Osteoblast (primary cell): Measurements from ENCODE around the gene UIMC1. TPM values are rescaled to one million over a fixed set of nuclear protein-coding genes. Genes with fewer than 3 reads are reported as not detected.

Experiments used
- DNase-seq: peaks from one replicate; pipeline ENCODE4 v3.0.0; 2011; ENCODE audit warnings: low spot score, mixed read lengths; ENCODE audit not compliant: insufficient read length; ENCODE audit errors: missing footprints
- H2AFZ ChIP-seq: 2 replicates; pipeline ENCODE4 v1.6.0; 2011; ENCODE audit warnings: mild to moderate bottlenecking, low read length
- H3K27ac ChIP-seq: 2 replicates; pipeline ENCODE4 v1.5.1; 2011; ENCODE audit warnings: mild to moderate bottlenecking, low read depth, low read length, moderate library complexity
- H3K27me3 ChIP-seq: 2 replicates; pipeline ENCODE4 v1.6.0; 2012; ENCODE audit warnings: mild to moderate bottlenecking, control low read depth, inconsistent platforms, low read length, moderate library complexity; ENCODE audit not compliant: insufficient read depth
- H3K36me3 ChIP-seq: 2 replicates; pipeline ENCODE4 v1.5.1; 2011; ENCODE audit warnings: mild to moderate bottlenecking, low read length, control low read depth, moderate library complexity; ENCODE audit not compliant: insufficient read depth
- H3K4me1 ChIP-seq: 2 replicates; pipeline ENCODE4 v1.5.1; 2011; ENCODE audit warnings: mild to moderate bottlenecking, low read length, control low read depth, moderate library complexity; ENCODE audit not compliant: insufficient read depth
- H3K4me2 ChIP-seq: 2 replicates; pipeline ENCODE4 v1.6.0; 2011; ENCODE audit warnings: mild to moderate bottlenecking, low read length; ENCODE audit not compliant: insufficient read depth
- H3K4me3 ChIP-seq: fragments of 200-600 bp; sonication (generic); 3 replicates; pipeline ENCODE4 v1.5.1; 2012; ENCODE audit warnings: mild to moderate bottlenecking, low read length, inconsistent platforms; ENCODE audit not compliant: insufficient read depth
- H3K79me2 ChIP-seq: 2 replicates; pipeline ENCODE4 v1.6.0; 2012; ENCODE audit warnings: mild to moderate bottlenecking, low read length, control low read depth, inconsistent platforms; ENCODE audit not compliant: insufficient read depth
- H3K9me3 ChIP-seq: 2 replicates; pipeline ENCODE4 v1.5.1; 2011; ENCODE audit warnings: low read depth, low read length, control low read depth
- H4K20me1 ChIP-seq: 2 replicates; pipeline ENCODE4 v1.6.0; 2012; ENCODE audit warnings: mild to moderate bottlenecking, low read length, control low read depth; ENCODE audit not compliant: insufficient read depth
- total RNA-seq: library from RNA; depleted of rRNA; stranded (reverse); fragments of >200 nt; gene quantifications from 2 replicates; pipeline ENCODE4 v1.2.3, GENCODE V29; 2012
- TF ChIP-seq, protein P1 (sequence below): IDR thresholded peaks from 2 replicates; pipeline ENCODE4 v1.5.1; 2011; ENCODE audit warnings: mild to moderate bottlenecking, low read depth, low read length, moderate library complexity; ENCODE audit errors: extremely low read depth

The UIMC1 gene
- total RNA-seq, 1 donor = 40.9 TPM

GRCh38 chr5:176884571-176884890, 122.0 kb downstream of the UIMC1 start:
- no peaks in the 10 kb centered on the region for H3K36me3 ChIP-seq
- peak; percentile 74 for DNase-seq
- H3K4me2 ChIP-seq = no peak overlapping the region
- TF ChIP-seq, protein P1, sequence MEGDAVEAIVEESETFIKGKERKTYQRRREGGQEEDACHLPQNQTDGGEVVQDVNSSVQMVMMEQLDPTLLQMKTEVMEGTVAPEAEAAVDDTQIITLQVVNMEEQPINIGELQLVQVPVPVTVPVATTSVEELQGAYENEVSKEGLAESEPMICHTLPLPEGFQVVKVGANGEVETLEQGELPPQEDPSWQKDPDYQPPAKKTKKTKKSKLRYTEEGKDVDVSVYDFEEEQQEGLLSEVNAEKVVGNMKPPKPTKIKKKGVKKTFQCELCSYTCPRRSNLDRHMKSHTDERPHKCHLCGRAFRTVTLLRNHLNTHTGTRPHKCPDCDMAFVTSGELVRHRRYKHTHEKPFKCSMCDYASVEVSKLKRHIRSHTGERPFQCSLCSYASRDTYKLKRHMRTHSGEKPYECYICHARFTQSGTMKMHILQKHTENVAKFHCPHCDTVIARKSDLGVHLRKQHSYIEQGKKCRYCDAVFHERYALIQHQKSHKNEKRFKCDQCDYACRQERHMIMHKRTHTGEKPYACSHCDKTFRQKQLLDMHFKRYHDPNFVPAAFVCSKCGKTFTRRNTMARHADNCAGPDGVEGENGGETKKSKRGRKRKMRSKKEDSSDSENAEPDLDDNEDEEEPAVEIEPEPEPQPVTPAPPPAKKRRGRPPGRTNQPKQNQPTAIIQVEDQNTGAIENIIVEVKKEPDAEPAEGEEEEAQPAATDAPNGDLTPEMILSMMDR = no peak
- H3K9me3 ChIP-seq = no peaks in the 10 kb centered on the region
- no peaks in the 10 kb centered on the region for H3K79me2 ChIP-seq
- no peak overlapping the region for H3K27ac ChIP-seq
- H2AFZ ChIP-seq = no peak overlapping the region
- no peaks in the 10 kb centered on the region for H3K27me3 ChIP-seq
- no peak overlapping the region for H3K4me3 ChIP-seq
- no peaks in the 10 kb centered on the region for H3K4me1 ChIP-seq
- no peaks in the 10 kb centered on the region for H4K20me1 ChIP-seq

GRCh38 chr5:176883700-176884570, 122.6 kb downstream of the UIMC1 start:
- H3K4me2 ChIP-seq = no peak overlapping the region
- DNase-seq = peak; percentile 74
- no peak overlapping the region for H3K27ac ChIP-seq
- no peaks in the 10 kb centered on the region for H3K27me3 ChIP-seq
- no peak overlapping the region for H2AFZ ChIP-seq
- H4K20me1 ChIP-seq = no peaks in the 10 kb centered on the region
- no peaks in the 10 kb centered on the region for H3K79me2 ChIP-seq
- no peaks in the 10 kb centered on the region for H3K4me1 ChIP-seq
- H3K4me3 ChIP-seq = no peak overlapping the region
- H3K36me3 ChIP-seq = no peaks in the 10 kb centered on the region
- TF ChIP-seq, protein P1 = no peak
- no peaks in the 10 kb centered on the region for H3K9me3 ChIP-seq

- Histone ChIP-seq H3K4me2 (no peak overlapping the region), H3K79me2 (no peaks in the 10 kb centered on the region), H4K20me1 (no peaks in the 10 kb centered on the region), H3K4me1 (no peaks in the 10 kb centered on the region), H3K27ac (no peak overlapping the region), H3K9me3 (no peaks in the 10 kb centered on the region), H2AFZ (no peak overlapping the region), H3K27me3 (no peaks in the 10 kb centered on the region), H3K36me3 (no peaks in the 10 kb centered on the region), H3K4me3 (no peak overlapping the region)
- DNase-seq = peak; percentile 88
- TF ChIP-seq, protein P1 = no peak
Observed at GRCh38 chr5:176882567-176882903, 124.0 kb downstream of the UIMC1 start.

DNA sequence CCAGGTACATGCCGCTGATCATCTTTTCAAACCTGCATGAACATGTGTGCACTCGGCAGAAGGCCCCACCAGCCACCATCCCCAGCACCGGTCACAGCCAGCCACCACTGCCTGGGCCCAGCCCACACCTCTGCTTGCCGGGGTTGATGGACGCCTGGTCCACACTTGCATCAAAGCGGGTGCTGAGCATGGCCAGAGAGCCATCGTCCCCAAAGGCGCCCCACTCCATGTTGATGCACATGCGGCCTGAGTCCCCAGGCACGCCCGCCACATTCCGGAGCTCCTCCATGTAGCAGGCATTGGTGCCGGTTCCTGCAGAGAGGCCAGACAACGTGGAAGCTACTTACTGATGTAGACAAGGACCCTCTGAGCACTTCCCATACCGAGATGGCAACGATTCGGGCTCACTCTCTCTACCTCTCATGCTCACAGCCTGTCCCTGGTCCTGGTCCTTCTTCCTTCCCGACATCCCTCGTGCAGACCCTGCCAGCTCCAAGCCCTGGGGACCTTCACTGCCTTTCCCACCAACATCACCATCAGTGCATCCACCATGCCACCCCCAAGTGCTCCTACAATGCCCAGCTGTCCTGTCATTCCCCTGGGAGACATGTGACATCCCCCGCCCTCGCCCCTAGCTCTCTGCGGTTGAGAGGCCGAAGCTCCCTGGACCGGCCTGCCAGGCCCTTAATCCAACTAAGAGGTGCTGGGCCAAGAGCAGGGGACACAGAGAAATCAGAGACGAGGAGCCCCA, 124.6 kb downstream of the UIMC1 start:
- H3K4me3 ChIP-seq = no peak overlapping the region
- no peak overlapping the region for H2AFZ ChIP-seq
- peak; percentile 65 for DNase-seq
- no peaks in the 10 kb centered on the region for H3K79me2 ChIP-seq
- no peaks in the 10 kb centered on the region for H4K20me1 ChIP-seq
- H3K4me2 ChIP-seq = no peak overlapping the region
- no peaks in the 10 kb centered on the region for H3K36me3 ChIP-seq
- no peaks in the 10 kb centered on the region for H3K9me3 ChIP-seq
- TF ChIP-seq, protein P1 = no peak
- no peaks in the 10 kb centered on the region for H3K27me3 ChIP-seq
- H3K27ac ChIP-seq = no peak overlapping the region
- H3K4me1 ChIP-seq = no peaks in the 10 kb centered on the region
